NCI-H460 (cell line): ENCODE data around the gene COMMD2. TPM values are rescaled to one million over a fixed set of nuclear protein-coding genes. Genes with fewer than 3 reads are reported as not detected.

ENCODE experiments used
- DNase-seq: peaks from one replicate; pipeline ENCODE4 v3.0.0-alpha.2; 2016; ENCODE audit warnings: low read depth; ENCODE audit errors: extremely low read depth
- polyA plus RNA-seq: library from polyadenylated mRNA; depleted of rRNA; stranded (reverse); fragments of >200 nt; gene quantifications from 2 replicates; pipeline ENCODE4 v1.2.3, GENCODE V29; 2014; cell fraction: nucleus; rRNA removed
- total RNA-seq: library from RNA; depleted of rRNA; stranded (reverse); fragments of >200 nt; shearing (Covaris generic); gene quantifications from 2 replicates; pipeline ENCODE4 v1.2.3, GENCODE V29; 2014; rRNA removed

The COMMD2 gene
- total RNA-seq, result 38.2 and 43.4 TPM in 2 replicates
- polyA plus RNA-seq, result 20.3 and 32.7 TPM in 2 replicates

DNA sequence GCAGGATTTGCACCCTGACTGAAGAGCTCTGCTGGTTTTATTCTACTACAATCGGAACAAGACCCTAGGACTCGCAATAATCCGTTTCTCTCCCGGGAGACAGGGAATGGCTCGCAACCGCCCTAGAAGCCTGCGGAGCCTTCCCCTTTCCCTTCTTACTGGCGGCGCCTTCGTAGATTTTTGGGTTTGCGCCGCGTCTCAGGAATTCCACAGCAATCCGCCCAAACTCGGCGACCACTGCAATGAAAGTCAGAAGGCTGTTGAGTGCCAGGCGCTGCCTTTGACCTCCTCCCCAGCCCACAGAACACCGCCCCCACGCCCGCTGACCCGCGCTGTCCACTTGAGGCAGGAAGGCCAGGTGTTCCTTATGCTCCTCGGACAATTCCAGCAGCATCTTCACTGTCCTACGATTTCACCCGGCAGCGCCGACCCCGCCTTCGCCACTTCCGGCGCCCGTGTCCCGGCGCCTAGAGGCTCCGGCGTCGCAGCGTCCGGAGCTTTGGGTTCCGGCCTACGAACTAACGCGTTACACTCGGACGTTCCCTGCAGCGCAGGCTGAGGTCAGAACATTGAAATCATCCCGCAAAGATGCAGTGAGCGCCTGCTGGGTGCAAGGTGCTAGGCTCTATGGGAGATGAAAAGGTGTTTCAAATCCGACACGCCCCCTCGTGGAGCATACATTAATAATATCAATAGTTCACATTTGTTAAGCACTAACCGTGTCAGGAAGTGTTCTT, at the start of gene COMMD2:
COMMD2 (minus strand) TSS at position 439 of the 737 bp plus-strand sequence; CDS start at position 394, 45 bp downstream.
- peak; percentile 84 for DNase-seq

- no peak for DNase-seq
These were observed 49.4 kb upstream of the COMMD2 start for GRCh38 chr3:149801639-149802038.

GRCh38 chr3:149801195-149801594, 48.9 kb upstream of the COMMD2 start:
- DNase-seq, result no peak

- no peak for DNase-seq
These were observed 48.4 kb upstream of the COMMD2 start for GRCh38 chr3:149800693-149801092.

GRCh38 chr3:149796026-149796425, 43.7 kb upstream of the COMMD2 start:
- no peak for DNase-seq

DNA sequence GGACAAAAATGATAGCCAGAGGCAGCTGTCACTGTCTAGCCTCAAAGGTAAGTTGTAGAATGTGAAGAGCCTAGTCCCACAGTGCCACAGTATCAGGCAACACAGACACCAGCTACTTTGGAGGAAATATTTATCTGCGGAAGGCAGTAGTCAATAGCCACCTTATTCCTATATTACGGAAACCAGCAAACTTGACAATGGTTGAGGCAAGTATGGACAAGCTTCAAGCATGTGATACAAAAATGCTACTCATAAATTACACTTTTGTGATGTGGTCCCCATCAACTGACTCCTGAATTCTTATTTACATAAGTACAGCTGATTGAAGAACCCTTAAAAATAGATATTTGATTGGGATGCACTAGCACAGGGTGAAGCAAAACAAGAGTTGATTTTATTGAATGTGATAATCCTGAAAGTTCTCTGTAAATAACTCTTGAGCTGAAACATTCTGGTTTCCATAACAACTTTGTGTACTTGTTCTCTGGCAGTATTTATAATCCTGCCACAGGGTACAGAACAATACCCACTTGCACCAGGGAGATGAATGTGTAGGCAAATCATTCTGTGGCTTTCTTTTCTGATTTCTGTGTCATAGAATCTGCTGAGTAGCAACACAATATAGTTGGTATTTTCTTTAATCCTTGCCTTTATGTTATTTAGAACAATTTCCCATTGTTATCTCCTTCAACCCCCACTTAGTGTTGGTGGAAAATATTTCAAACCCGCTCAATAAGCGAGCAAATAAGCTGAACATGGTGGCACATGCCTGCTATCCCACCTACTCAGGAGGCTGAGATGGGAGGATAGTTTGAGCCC, 40.4 kb upstream of the COMMD2 start, which contains the start of gene ANKUB1:
ANKUB1 (minus strand) TSS at position 103 of the 819 bp plus-strand sequence. CDS start 188 bp downstream, outside the sequence.
- no peak for DNase-seq

- no peak for DNase-seq
These were observed 38.4 kb upstream of the COMMD2 start for GRCh38 chr3:149790698-149791097.

DNA sequence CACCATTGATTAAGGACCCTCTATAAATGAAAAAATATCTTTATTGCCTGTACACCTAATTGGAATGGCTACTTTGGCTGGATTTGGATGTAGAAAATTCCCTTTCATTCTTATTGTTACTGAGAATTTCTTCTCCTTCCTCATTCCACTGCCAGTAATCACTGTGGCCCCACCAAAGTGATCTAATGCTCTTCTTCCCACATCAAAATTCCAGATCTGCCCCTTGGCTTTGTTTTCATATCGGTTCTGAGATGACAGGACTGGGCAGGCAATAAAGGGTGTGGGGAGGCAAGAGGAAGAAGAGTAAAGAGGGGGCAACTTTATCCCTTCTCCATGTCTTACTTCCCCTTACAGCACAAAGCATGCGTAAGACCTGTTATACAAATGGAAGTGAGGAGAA, 38.0 kb upstream of the COMMD2 start:
- DNase-seq, result no peak

GRCh38 chr3:149784064-149784704, 31.9 kb upstream of the COMMD2 start:
- DNase-seq, result no peak

- DNase-seq, result no peak
These were observed 31.3 kb upstream of the COMMD2 start for GRCh38 chr3:149783576-149783975.

DNA sequence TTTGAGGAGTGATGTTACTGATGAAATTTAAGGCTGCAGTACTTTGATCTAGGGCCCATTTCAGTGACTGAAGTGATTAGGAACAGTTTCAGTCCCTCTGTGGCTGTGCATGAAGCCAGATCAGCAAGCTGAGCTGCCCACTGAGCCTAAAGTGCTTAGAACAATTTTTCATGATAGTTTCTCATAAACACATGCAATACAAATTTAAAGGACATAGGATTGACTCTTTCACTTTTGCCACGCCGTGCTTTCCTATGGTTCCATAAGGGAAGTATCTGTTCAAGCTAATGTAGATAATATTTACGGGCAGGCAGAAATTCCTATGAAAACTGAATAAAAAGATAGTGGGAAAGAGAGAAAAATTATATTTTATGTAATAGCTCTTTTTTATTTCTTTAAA, 29.5 kb upstream of the COMMD2 start:
- no peak for DNase-seq

GRCh38 chr3:149781211-149781610, 28.9 kb upstream of the COMMD2 start:
- no peak for DNase-seq

GRCh38 chr3:149777414-149778214, 25.3 kb upstream of the COMMD2 start:
- DNase-seq, result no peak

GRCh38 chr3:149776170-149776569, 23.9 kb upstream of the COMMD2 start:
- no peak for DNase-seq

DNA sequence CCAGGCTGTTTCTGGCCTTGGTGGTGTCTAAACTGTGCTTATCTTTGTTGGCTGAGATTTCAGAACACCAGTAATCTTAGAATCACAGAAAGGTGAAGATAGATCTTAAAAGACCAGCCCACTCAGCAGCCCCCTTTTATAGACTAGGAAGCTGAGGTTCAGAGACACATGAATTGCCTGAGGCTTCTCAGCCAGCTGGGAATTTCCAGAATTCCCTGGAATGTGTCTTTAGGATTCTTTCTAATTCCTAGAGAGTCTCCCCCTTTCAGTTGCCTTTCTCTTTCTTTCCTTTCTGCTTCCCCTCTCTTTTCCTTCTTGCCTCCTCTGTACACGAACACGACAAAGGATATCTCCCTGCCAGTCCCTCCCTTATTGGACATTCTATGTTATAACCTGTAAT, 20.6 kb upstream of the COMMD2 start:
- DNase-seq, result no peak

DNA sequence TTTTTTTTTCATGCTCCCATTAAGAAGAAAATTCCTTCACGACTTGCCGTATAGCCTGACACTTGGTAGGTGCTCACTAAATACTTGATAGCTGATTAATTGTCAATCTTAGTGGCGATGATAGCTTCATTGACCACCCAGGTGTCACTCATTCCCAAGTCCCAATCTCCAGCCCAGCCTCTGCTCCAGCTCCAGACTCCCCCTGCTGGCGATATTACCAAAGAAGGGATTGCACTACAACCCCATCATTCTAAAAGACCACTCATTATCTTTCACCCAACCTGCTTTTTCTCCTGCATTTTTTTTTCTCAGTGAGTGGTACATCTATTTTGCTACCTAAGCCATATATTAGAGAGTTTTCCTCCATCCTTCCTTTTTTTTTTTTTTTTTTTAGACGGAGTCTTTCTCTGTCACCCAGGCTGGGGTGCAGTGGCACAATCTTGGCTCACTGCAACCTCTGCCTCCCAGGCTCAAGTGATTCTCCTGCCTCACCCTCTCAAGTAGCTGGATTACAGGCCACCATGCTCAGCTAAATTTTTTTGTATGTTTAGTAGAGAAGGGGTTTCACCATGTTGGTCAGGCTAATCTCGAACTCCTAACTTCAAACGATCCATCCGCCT, 19.5 kb upstream of the COMMD2 start:
- DNase-seq, result peak; percentile 48

DNA sequence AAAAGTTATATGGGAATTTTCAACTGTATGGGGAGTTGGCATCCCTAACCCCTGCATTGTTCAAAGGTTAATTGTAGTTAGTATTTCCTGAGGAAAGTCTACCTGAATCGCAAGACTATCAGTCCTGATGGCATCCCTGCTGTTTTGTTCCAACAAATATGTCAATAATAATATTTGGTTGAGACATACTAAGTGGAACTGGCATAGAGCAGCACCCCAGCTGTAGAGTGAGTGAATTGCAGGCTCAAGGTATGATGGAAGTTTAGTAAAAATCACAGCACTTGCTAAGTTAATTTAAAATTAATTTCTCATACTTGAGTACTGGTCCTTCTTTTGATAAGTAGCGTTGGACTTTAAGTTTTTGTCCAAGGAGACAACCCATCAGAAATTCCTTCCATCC, 18.0 kb upstream of the COMMD2 start:
- no peak for DNase-seq

GRCh38 chr3:149768704-149769103, 16.4 kb upstream of the COMMD2 start:
- no peak for DNase-seq

- no peak for DNase-seq
These were observed 15.4 kb upstream of the COMMD2 start for GRCh38 chr3:149767720-149768119.
